ENCODE results near the gene RCSD1.
"Not testable (repeated sequence)": the region's sequence is repeated elsewhere in the genome, so short reads cannot be mapped to it uniquely, and the experiment has no call there.

Gene RCSD1

DNA sequence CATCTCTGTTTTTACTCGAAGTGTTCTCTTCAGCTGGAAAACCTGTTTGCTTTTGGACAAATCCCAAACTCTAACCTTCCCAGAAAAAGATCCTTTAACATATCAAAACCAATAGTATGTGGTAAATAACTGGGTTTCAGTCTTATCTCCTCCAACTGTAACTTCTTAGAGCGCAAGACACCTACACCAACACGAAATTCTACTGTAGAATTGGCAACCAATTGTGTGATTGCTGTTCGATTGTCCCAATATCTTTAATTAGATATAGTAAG is 85.9 kb downstream of the RCSD1 start:
- no peak for DNase-seq (ENCODE audit: low read depth)

DNA sequence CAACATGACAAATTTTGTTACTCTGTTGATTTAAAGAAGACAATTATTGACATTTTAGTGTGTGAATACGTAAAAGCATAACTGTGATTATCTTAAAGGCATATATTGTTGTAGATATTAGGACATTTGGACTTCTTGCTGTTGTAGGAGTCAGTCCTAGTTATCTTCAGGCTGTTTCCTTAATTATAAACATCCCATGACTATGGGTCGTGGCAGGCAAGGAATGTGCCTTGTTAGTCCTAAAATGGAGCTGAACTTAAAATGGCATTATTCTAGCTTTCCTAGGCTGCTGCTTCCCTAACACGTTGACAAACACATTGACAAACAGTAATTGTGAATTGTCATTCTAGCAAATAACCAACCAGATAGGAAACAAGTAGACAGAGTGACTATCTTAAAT is 87.3 kb downstream of the RCSD1 start:
- no peak for DNase-seq (ENCODE audit: low read depth)

- DNase-seq (ENCODE audit: low read depth) = no peak
These were observed 89.1 kb downstream of the RCSD1 start for GRCh38 chr1:167718914-167719691.

GRCh38 chr1:167719715-167720421 is 89.8 kb downstream of the RCSD1 start:
- DNase-seq (ENCODE audit: low read depth) = not testable (repeated sequence)

GRCh38 chr1:167720965-167721616 is 91.1 kb downstream of the RCSD1 start:
- no peak for DNase-seq (ENCODE audit: low read depth)

GRCh38 chr1:167721617-167722151 is 91.7 kb downstream of the RCSD1 start, which contains the start of gene MPZL1:
MPZL1 (plus strand) TSS chr1:167721982; CDS start chr1:167722152, 170 bp downstream.
- peak; percentile 87 for DNase-seq (ENCODE audit: low read depth)

GRCh38 chr1:167722152-167722869 is 92.3 kb downstream of the RCSD1 start:
- no peak for DNase-seq (ENCODE audit: low read depth)

DNA sequence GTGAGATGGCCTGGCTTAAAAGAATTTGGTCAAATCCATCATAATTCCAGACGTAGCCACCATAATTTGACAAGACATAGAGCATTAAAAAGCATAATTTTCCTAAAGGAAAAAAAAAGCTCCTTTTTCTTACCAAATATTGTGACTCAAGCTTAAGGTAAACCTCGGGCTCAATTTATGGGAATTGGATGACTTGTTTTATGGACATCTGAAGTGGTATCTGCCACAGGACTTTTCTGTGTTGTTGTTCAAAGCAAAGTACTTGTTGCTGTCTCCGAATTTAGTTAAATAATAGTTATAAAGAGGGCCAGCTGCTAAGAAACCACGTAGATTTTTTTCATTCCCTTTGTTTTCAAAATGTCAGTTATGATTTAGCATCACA is 92.8 kb downstream of the RCSD1 start:
- no peak for DNase-seq (ENCODE audit: low read depth)

DNA sequence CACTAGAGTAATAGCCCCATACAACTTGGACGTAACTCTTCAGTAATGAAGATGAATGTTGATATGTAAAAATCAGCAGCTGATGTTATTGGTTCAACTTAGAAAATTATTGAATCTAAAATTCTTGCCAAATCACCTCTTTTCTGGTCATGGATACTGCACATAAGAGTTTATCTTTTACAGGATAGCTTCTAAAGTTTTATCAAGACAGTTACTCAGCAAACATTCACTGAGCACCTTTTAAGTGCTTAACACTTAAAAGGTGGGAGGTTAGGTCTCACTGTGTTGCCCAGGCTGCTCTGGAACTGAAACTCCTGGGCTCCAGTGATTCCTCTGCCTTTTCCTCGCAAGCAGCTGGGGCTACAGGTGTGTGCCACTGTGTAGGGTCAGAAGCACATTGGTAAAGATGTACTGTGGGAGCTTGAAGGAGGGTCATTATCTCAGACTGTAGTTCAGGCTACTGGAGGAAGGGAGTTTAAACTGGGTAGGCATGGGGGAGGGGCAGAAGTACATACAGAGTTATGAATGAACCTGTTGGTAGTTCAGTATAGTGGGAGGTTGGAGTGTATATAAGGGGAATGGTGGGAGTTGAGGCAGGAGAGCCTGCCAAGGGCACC is 93.8 kb downstream of the RCSD1 start:
- no peak for DNase-seq (ENCODE audit: low read depth)

GRCh38 chr1:167726008-167726407 is 96.0 kb downstream of the RCSD1 start:
- no peak for DNase-seq (ENCODE audit: low read depth)

DNA sequence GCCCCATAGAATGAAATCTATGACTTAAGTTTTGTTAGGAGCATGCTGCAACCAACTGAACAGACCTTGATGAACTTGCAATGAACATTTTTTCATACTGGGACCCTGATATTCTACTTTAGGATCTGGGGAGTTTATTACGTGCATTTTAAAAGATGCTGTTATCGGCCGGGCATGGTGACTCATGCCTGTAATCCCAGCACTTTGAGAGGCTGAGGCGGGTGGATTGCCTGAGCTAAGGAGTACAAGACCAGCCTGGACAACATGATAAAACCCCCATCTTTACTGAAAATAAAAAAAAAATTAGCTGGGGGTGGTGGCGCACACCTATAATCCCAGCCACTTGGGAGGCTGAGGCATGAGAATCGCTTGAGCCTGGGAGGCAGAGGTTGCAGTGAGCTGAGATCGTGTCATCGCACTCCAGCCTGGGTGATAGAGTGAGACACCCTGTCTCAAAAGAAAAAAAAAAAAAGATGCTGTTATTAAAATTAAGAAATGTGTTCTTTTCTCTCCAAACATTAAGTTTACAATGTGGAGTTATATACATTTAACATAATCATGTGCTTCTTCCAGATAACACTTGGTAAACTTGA is 98.9 kb downstream of the RCSD1 start:
- DNase-seq (ENCODE audit: low read depth) = no peak

GRCh38 chr1:167734227-167734626 is 104.2 kb downstream of the RCSD1 start:
- DNase-seq (ENCODE audit: low read depth) = no peak

DNA sequence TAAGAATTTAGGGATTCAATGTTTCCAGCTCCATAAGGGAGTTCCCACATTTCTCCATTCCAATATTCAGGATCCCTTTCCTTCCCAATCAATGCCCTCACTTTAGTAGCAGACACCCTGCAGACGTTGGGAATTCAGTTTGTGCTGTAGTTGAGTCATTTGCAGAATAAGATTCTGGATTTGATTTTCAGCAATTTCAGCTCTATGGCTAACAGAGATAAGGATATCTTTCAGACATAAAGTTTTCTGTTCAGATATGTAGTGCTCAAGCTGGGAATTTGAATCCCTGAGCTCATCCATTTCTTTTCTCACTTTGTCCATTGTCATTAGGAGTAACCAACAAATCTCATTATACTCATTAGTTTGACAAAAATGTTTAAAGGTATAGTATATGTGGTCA is 104.8 kb downstream of the RCSD1 start:
- no peak for DNase-seq (ENCODE audit: low read depth)

GRCh38 chr1:167737169-167737568 is 107.1 kb downstream of the RCSD1 start:
- DNase-seq (ENCODE audit: low read depth) = no peak

GRCh38 chr1:167738158-167738557 is 108.1 kb downstream of the RCSD1 start:
- no peak for DNase-seq (ENCODE audit: low read depth)

GRCh38 chr1:167739752-167740151 is 109.7 kb downstream of the RCSD1 start:
- DNase-seq (ENCODE audit: low read depth) = no peak

- not testable (repeated sequence) for DNase-seq (ENCODE audit: low read depth)
These were observed 111.1 kb downstream of the RCSD1 start for GRCh38 chr1:167741103-167741502.

DNA sequence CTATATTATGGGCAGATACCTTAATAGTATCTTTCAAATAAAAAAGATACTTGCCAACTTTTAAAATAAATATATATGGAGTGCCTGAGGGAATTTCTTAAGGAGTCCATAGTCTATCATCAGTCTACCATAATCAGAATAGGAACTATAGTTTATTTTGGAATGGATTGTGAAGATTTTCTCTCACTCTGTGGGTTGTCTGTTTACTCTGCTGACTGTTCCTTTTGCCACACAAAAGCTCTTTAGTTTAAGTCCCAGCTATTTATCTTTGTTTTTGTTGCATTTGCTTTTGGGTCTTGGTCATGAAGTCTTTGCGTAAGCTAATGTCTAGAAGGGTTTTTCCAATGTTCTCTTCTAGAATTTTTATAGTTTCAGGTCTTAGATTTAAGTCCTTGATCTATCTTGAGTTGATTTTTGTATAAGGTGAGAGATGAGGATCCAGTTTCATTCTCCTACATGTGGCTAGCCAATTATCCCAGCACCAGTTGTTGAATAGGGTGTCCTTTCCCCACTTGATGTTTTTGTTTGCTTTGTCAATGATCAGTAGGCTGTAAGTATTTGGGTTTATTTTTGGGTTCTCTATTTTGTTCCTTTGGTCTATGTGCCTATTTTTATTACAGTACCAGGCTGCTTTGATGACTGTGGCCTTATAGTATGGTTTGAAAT is 112.5 kb downstream of the RCSD1 start:
- not testable (repeated sequence) for DNase-seq (ENCODE audit: low read depth)

DNA sequence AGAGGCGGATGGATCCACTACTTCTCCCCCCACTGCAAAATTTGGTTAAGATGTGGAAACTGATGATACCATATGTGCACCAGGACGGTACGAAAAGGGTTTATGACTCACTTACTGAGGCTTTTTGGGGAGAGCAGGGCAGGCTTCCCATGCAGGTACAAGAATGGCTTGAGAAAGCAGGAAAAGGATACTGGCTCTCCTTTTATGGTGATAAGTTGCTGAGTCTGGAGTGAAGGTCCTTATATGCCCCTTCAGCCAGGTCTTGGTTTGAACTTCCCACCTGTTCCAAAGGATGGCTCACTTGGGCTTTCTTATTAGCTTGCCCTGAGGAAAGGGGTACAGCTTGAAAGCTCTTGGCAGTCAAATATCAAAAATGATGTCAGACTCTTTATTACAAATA is 114.9 kb downstream of the RCSD1 start:
- no peak for DNase-seq (ENCODE audit: low read depth)

DNA sequence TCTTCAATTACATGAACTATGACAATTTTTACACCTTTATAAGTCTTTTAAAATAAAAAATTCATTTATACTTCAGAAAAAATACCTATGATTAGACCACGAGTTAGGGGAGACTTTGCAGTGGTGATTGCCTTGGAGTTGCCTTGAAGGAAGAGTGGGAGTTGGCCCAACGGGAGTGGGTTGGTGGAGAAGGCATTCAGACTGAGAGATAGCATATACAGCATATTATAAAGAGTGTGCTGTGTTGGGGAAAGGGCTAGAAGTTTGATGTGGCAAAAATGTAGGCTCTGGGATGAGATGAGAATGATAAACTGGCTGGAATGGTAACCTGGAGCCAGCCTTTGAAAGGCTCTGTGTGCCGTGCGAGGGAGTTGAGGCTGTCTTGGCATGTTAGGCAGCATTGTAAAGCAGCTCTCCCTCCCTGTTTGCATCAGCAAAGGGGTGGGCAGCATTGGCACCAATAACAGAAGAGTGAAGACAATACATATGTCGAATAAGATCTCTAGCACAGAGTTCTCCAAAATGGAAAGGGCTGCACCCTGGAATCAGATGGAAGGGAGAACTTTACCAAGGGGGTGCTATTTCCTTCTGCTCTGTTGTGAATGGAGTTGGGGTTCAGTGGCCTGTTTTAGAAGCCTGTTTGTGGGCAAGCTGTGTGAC is 116.1 kb downstream of the RCSD1 start:
- DNase-seq (ENCODE audit: low read depth) = no peak

Data from stimulated activated CD8-positive, alpha-beta memory T cell treated with anti-CD3 and anti-CD28 coated beads, Interleukin-12 subunit alpha, Interleukin-12 subunit beta, amount 100 ng/mL, for 4 hours (primary cell).